Stimulated activated CD8-positive, alpha-beta memory T cell treated with anti-CD3 and anti-CD28 coated beads, Interleukin-15, amount 100 ng/mL, for 24 hours (primary cell): ENCODE results near the gene HSPB9.

Experiments
- DNase-seq: peaks from one replicate; pipeline ENCODE4 v3.0.0-alpha.2; 2020; ENCODE audit warnings: low read depth

HSPB9 gene

DNA sequence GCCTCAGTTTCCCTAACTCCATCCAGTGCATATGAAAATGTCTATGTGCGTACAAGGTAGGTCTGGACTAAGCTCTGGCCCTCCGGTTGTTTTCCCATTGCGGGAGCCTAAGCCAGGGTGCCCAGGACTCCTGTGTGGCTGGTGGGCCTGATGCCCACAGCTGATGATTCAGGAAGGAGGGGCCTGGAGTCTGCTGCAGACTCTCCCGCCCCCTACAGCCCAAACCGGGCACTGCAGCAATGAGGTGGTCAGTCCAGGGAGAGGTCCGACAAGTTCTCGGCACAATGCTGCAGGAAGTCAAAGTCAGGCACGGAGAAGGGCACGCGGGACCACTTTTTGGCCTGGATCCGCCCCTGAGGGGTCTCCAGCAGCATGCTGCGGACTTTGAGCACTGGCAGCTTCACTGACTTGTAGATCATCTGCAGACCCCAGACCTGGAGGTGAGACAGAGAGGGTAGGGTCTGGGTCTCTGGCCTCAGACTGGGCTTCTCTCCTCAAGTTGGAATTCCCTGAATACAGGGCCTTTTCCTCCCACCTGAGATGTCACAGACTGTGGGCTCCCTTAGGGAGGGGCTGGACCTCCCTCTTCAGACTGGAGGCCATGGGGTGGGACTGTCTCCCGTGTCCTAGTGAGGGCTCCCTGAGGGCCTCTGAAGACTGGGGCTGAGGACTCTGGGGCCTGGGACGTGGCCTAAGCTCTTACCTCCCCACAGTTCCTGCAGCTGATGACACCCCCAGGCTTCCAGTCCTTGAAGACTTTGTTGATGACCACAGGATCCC lies 20.9 kb upstream of the HSPB9 start:
- peak; percentile 61 for DNase-seq

DNA sequence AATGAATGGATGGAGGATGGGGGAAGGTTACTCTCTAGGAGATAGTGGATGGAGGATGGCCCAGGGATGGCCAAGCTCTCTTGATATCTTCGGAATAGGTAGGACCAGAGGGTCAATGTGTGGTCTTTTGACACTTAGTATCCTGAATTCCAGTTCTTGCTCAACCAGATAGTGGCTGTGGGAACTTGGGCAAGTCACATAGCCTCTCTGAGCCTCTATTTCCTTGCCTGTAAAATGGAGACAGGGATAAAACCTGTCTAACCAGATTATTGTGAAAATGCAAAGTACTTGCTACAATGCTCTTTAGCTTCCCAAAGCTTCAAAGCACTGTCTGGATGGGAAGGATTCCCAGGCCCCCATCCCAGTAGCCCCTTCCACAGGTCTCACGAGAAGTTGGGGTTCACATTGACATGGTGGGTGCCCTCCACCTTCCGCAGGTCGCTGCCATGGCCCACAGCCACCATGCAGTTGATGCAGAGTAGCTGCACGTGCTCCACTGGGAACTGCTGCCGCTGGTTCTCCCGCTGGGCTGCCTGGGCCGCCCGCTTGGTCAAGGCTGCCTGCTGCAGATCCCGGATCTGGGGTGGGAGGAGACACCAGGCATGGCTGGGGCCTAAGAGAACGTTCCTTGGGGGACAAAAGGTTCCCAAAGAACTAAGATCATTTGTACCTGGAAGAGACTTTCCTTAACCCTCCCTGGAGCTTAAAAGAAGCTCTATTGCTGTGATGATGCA lies 19.2 kb upstream of the HSPB9 start:
- DNase-seq, result no peak

DNA sequence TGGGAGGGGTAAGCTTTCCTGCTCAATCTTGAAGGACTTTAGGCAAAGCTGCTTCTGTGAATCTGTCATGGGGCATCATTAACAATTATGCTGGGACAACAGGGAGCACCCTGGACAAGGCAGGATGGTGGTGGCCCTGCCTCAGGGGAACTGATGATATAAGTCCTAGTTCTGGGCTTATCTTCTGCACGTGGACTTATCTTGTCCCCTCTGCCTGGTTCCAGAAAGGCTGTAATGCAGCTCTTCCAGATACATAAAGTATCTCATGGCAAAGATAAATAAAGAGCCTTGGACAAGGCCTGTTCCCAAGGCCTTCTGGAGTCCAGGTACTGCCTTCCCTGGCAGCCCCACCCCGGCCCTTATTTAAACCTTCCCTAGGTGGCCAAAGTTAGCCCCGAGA lies 18.3 kb upstream of the HSPB9 start:
- no peak for DNase-seq

DNA sequence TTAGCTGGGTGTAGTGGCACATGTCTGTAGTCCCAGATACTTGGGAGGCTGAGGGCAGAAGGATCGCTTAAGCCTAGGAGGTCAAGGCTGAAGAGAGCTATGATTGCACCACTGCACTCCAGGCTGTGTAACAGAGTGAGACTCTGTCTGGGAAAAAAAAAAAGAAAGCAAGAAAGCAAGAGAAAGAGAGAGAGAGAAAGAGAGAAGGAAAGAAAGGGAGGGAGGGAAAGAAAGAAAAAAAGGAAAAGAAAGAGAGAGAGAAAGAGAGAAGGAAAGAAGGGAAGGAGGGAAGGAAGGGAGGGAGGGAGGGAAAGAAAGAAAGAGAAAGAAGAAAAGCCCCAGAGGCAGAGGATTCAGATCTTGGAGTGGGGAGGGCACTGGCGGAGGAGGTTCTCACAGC lies 16.6 kb upstream of the HSPB9 start:
- no peak for DNase-seq

DNA sequence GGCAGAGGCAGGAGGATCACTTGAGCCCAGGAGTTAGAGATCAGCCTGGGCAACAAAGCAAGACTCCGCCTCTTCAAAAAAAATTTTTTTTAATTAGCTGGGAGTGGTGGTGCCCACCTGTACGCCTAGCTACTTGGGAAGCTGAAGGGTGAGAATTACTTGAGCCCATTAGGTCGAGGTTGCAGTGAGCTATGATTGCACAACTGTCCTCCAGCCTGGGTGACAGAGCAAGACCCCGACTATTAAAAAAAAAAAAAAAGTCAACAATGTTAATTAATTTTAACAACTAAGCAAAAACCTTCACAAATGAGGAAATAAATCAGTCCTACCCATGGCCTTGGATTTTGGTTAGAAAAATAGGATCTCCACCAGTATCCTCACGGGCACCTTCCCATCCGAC lies 15.5 kb upstream of the HSPB9 start:
- no peak for DNase-seq

DNA sequence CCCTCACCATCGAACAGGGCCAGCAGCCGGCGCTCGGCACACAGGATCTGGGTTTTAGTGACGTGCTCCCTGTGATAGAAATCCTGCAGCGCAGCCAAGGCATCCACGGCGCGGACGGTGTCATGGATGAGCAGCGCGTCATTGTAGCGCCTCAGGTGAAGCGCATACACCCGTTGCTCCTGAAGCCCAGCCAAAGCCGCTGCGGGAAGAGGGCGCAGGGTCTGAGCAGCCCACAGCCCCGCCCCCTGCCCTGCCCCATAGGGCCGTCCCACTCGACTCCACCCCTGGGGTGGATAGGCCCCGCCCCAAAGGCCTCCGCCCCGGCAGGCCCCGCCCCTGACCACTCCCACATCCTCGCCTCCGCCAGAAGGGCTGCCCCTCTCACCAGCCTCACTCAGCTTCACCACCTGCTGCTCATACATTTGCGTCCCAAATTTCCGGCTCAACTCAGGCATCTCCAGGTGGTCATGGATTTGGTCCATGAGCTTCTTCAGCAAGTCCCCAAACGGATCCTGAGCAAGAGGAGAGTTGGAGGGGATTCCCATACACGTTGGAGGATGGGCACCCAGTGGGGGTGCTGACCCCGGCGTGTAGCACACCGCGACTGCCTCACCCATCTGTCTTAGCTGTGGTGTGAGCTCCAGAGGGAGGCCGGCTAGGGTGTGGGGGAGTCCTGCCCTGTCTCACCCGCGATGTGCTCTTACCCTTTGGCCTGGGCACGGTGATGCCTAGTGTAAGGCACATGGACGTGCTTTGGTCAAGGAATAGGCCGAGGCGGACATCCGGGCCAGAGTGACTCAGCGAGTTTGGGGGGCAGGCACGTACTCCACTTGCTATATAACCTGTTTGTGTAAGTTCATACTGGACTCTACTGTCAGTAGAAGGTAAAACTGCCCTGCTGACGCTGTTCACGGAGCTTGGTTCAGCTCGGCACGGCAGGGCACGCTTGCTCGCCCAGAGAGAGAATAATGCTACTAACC lies 14.7 kb upstream of the HSPB9 start:
- DNase-seq, result peak; percentile 89

DNA sequence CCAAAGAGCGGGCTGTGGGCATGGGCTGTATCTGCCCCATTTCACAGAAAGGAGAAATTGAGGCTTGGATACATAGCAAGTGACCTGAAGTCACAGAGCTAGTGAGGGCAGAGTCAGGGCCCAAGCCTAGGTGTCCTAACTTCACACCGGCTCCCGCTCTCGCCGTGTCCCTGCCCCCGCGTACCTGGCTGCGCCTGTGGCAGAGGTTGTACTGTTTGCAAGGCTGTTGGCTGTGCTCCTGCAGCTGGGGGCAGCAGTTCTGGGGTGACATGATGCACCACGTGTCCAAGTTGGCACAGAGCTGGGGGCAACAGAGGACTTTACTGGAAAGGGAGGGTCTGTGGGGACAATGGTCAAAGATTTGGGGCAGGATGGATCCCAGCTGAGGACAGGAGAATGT lies 13.5 kb upstream of the HSPB9 start:
- DNase-seq, result no peak

DNA sequence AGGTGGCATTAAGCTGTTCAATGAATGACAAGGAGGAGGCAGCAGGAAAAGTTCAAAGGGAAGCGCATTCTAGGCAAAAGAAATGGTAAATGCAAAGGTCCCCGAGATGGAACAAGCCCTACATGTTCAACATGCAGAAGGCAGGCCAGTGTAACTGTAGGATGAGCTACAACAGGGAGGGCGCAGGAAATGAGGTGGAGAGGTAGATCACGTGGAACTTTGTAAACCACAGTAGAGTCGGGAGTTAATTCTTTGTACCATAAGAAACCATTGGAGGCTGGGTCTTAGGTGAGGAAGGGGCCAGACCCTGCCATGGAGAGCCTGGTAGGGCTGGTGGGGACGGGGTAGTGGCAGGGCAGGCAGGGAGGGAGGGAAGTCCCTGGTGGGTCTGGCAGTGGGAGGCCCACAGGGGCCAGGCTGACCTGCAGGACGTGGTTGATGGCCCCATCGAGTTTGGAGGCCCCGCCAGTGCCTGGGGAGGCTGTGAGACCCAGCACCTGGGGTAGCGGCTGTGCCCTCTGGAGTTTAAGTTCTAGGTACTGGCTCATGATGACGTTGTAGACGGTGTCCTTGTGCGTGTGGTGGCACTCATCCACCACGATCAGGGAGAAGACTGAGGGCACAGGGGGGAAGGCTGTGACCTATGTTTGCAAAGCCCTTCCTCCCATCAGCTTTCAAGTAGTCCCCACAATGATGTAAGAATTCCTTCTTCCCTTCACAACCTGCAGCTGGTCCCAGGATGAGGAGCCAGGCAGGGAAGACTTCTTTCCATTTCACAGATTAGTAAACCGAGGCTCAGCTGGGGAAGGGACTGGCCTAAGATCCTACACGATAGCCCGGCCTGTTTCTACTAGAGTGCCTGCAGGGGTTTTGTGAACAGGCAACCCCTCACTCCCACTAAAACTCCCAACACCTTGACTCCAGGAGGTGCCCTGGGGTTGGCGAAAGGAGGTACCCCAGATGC lies 12.0 kb upstream of the HSPB9 start:
- DNase-seq, result no peak

DNA sequence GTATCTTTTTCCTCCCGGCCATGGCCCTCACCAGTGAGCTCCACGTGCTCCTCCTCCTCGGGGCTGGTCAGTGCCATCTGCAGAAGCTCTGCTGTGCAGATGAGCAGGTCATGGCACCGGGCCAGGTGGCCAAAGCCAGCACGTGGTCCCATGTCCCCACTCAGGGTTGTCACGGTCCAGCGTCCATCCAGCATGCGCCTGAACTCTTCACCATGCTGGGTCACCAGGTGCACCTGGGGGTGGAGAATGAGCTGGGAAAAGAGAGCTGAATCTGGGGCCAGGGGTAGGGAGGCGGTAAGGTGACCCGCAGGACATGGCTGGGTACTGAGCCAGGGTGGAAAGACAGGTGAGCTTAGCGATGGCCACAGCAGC lies 11.4 kb upstream of the HSPB9 start:
- no peak for DNase-seq

DNA sequence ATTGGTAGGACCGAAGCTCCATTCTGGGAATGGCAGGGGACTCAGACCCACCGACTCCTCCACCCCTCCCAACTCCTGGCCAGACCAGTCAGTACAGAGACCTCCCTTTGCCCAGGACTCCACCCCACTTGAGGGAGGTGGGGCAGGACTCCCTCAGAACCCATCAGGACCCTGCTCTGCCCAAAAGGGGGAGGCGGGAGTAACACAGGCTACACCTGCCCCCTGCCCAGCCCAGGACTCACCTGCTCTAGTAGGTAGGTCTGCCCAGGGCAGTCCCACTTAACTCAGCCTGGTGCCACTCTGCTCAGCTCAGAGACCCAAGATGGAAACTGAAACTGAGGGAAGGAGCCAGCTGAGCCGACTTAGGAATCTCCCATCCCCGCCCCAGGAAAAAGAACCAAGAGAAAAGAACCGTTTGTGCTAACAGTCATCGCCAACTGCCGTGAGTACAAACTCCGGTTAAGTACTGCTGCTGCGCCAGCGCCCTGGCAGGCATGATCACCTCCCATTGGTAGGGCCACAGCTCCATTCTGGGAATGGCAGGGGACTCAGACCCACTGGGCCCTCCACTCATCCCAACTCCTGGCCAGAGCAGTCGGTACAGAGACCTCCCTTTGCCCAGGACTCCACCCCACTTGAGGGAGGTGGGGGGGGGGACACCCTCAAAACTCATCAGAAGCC lies 10.6 kb upstream of the HSPB9 start:
- no peak for DNase-seq

DNA sequence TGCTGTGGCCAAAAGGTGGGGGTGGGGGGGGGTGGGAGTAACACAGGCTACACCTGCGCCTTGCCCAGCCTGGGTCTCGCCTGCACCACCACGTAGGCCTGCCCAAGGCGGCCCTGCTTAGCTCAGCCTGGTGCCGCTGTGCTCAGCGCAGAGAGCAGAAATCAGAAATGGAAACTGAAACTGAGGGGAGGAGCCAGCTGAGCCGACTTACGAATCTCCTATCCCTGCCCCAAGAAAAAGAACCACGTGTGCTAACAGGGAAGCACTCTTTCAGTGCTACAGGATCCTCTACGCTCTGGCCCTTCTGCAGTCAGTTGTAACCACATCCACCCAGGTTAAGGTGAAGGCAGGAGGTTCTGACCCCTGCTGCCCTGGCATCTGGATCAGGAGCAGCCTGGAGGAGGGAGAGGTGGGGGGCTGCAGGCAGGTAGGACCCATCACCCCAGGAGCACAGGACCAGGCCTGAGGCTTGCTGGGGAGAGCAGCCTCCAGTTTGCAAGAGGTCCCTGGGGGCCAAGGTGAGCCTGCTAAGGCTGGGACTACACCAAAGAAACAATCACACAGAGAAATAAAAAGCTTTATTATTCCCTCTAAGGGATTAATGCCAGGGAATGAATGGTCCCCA lies 9.9 kb upstream of the HSPB9 start, which contains the start of gene DHX58:
DHX58 (minus strand) TSS at position 163 of the 625 bp plus-strand sequence. CDS start 822 bp downstream, outside the sequence.
- DNase-seq, result peak; percentile 26

DNA sequence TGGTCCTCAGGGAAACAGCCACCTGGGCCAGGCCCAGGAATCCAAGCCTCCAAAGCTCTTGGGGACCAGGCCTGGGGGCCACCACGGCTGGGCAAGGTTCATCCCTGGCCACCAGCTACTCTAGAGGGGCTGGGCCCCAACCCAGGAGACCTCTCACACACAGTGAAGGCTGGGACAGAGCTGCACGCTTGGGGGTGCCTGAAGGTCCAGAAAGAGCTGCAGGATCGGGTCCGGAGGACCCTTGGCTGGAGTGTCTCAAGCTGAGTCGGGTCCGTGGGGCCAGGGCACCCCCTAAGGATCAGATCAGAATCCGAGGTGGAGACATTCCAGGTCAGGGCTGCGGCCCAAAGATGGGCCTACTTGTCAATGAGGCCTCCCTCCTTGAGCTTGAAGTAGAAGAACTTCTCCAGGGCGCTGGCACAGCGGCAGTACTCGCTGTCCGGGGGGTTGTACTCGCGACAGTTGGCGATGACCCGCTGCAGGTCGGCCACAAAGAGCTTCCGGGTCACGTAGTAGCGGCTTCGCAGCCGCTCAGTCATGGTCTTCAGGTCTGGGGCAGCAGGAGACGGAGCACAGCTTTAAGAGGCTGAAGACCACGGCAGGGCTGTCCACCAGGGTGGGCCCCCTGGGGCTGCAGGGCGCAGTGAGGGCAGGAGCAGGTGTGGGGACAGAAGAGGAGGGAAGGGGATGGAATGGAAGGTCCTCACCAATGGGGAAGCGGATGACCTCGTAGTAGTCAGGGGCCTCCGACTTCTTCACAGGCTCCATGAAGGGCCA lies 9.1 kb upstream of the HSPB9 start:
- DNase-seq, result no peak

DNA sequence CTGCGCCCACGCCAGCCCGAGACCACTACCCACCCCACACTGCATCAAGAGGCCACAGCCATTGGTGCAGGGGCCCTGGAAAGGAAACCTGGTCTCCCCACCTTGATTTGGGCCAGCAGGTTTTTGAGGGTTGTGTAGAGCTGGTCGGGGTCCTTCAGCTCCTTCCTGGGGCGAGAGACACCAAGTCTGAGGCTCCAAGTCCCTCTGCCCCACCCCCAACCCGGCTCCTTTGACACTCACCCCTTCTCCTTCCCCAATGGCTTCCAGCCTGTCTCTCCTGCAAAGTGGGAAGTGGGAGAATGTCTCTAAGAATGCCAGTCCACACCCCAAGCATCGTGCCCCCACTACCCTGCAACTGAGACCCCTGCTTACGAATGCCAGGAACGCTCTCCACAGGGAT lies 8.5 kb upstream of the HSPB9 start:
- DNase-seq, result no peak

DNA sequence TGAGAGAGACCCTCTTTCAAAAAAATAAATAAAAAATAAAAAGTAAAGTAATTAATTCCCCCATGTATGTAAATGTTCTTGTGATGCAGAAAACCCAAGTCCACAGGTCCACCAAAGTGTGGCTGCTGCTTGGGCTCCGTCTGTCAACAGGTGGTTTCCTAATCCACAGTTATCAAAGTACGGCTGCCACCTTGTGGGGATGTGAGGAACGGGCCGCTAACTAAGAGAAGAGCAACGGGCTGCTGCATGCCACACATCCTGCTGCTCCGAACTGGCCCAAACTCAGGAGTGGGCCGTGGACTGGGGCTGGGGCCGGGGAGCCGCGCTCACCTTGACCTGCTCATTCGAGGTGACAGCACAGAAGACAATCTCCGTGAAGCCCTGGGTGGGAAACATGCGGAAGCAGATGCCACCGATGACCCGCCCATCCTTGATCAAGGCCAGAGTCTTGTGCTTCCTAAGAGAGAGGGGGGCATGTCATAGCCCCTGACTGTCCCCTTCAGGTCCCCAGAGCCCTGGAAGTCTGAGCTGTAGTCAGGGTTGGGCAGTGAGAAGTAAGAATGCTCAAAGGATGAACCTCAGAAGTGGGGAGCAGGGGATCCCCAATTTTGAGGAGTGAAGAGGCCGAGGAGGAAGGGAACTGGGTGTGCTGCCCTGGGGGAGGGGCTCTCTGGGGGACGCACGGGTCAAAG lies 5.8 kb upstream of the HSPB9 start:
- peak; percentile 29 for DNase-seq

DNA sequence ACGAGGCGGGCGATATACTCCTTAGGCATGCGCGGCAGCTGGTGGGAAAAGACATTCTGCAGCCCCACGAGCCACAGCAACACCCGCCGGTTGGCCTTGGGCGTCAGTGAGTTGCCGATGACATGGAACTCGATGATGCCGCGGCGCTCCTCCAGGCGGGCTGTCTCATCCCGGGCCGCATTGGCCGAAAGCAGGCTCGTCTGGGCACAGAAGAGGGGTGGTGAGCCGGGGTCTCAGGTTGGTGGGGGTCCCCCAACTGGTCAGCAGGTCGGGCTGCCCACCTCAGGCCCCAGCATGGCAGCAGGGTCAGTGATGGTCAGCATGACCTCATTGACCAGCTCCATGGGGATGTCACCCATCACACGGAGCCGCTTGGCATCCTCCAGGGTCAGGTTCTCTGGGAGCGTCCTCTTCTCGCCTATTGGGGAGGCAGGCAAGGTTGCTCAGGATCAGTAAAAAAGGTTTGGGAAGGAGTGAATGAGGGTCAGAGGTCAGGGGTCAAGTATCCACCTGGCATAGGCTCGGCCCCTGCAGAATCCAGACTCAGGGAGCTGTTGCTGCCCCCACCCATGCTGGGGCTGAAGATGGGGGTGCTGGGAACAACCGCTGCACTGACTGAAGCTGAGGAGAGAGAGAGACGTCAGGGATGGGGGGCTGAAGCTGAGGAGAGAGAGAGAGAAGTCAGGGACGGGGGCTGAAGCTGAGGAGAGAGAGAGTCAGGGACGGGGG lies 5.0 kb upstream of the HSPB9 start:
- DNase-seq, result no peak

DNA sequence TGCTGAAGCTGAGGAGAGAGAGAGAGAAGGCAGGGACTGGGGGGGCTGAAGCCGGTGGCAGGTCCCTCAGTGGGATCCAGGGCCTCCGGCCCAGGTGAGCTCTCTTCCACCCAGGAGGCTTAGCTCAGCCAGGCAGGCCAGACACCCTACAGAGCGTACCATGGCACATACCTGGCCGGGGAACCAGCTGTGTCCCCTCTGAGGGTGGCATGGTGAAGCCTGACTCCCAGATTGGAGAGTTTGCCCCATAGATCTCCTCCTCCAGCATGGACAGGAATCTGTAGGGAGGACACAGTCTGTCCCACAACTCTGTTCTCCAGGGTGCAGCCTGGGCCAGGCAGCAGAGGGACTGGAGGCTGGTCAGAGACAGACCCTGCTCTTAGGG lies 4.5 kb upstream of the HSPB9 start:
- no peak for DNase-seq

DNA sequence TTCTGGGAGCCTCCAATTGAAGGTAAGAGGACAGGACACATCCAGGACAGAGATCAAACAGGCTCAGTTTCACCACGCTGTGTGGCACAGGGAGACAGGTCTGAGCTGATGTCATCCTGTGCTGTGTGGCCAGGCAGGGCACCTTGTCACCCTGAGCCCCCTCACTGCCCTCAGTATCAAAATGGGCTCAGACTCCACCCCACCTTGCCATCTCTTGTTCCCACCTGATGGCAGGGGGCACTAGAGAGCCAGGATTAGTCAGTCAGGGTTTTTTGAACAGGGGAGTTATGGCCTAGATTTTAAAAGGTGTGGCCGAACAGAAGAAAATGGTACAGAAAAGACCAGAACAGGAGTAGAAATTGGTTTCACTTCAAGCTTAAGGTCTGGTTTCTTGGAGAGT lies 4.1 kb upstream of the HSPB9 start:
- no peak for DNase-seq

DNA sequence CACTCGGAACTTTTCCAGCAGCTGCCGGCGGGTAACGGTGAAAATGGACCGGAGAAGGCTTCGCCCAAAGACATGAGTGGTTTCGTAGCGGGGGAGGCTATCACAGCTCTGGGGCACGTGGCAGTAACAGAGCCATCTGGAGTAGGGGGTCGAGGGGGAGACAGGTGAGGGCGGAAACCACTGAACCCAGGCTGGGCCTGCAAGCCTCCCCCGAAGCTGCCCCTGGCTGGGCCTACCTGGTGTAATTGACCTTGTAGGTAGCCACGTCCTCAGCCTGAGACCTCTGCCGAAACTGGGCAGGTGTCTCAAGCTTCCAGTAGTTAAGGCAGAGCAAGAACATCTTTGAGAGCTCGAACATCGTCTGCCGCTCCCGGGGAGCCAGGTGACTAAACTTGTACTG lies 3.3 kb upstream of the HSPB9 start:
- DNase-seq, result no peak
